Suprapubic skin (tissue), 4 donors: ENCODE measurements around the gene GNAT1.

Experiments used
- EP300 ChIP-seq: sonication (generic); formaldehyde crosslinking; IDR thresholded peaks from one replicate; pipeline ENCODE4 v1.6.1; 2017; ENCODE audit warnings: antibody characterized with exemption
- POLR2A ChIP-seq, 2 donors: fragments of 450-650 bp; IDR thresholded peaks; one replicate each; pipeline ENCODE4 v1.6.1; 2017; ENCODE audit warnings: antibody characterized with exemption in 2 of 2, mild to moderate bottlenecking in 2 of 2, moderate library complexity in 2 of 2
- POLR2AphosphoS5 ChIP-seq, 3 donors: sonication (generic); formaldehyde crosslinking; IDR thresholded peaks; one replicate each; pipeline ENCODE4 v1.6.1; 2017; ENCODE audit warnings: antibody characterized with exemption in 3 of 3
- TF ChIP-seq, protein P1 (sequence below), 2 donors: fragments of 200-600 bp in 1 of 2; fragments of 450-650 bp in 1 of 2; sonication (generic) in 1 of 2; IDR thresholded peaks; one replicate each; pipeline ENCODE4 v1.5.1; 2016 to 2019; ENCODE audit warnings: antibody characterized with exemption in 2 of 2, mild to moderate bottlenecking in 1 of 2, moderate library complexity in 1 of 2

DNA sequence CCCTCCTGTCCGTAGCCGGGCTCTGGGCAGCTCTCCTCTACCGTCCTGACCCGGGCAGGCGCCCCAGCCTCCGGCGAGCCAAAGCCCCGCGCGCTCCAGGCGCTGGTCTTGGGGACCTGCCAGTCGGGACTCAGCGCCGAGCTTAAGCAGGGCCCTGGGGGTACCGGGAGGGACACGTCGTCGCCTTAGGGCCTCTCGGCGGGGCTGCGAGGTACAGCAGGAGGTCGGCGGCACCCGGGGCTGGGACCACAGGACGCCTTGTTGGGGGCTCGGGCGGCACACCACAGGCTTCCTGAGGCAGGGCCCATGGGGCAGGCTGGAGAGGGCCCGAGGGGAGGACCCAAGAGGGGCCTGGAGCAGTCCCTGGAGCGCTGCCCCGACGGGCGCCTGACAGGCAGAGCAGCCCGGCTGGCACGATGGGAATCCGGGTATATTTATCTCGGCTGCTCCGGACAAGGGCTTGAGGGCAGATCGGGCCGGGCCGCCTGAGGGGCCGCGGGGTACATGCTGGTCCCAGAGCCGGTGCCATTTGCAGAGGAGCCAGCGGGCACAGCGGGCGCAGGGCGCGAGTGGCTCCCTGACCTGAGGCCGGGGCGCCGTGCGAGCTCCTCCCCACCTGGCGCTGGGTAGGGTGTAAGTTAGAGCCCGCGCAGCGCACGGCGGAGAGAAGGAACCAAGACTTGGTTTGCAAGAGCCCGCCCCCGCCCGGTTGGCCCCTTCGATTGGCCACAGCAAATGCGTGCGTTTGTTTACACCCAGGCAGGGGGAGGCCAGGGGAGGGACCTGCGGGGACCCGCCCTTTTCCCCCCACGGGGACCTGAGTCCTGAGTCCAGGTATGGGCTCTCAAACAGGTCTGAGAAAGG lies 14.2 kb downstream of the GNAT1 start:
- TF ChIP-seq, protein P1, sequence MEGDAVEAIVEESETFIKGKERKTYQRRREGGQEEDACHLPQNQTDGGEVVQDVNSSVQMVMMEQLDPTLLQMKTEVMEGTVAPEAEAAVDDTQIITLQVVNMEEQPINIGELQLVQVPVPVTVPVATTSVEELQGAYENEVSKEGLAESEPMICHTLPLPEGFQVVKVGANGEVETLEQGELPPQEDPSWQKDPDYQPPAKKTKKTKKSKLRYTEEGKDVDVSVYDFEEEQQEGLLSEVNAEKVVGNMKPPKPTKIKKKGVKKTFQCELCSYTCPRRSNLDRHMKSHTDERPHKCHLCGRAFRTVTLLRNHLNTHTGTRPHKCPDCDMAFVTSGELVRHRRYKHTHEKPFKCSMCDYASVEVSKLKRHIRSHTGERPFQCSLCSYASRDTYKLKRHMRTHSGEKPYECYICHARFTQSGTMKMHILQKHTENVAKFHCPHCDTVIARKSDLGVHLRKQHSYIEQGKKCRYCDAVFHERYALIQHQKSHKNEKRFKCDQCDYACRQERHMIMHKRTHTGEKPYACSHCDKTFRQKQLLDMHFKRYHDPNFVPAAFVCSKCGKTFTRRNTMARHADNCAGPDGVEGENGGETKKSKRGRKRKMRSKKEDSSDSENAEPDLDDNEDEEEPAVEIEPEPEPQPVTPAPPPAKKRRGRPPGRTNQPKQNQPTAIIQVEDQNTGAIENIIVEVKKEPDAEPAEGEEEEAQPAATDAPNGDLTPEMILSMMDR (IDR thresholded peaks at IDR 0.05) = no peak
- TF ChIP-seq POLR2A (IDR thresholded peaks at IDR 0.05) = no peak
- TF ChIP-seq POLR2AphosphoS5 (IDR thresholded peaks at IDR 0.05) = no peak
- TF ChIP-seq EP300 = no peak
